GM10266 (cell line): ENCODE measurements around the gene LMX1A.

Experiments used
- DNase-seq: peaks from one replicate; pipeline ENCODE4 v3.0.0; 2012; ENCODE audit errors: extremely low spot score
- CTCF ChIP-seq: IDR thresholded peaks from 2 replicates; pipeline ENCODE4 v1.5.1; 2012; ENCODE audit warnings: mild to moderate bottlenecking, low read depth; ENCODE audit not compliant: control insufficient read depth, insufficient read depth; ENCODE audit errors: missing control alignments

The LMX1A gene

GRCh38 chr1:165355977-165356811 lies at the start of gene LMX1A:
Gene LMX1A, minus strand, starts transcription at chr1:165356715. Its CDS starts 1,156 bp downstream, at chr1:165355559.
- no peak for TF ChIP-seq CTCF
- DNase-seq: no peak

- TF ChIP-seq CTCF: peak; percentile 60
- peak; percentile 29 for DNase-seq
These were observed 47.4 kb upstream of the LMX1A start for GRCh38 chr1:165403835-165404482.

GRCh38 chr1:165402517-165403111 lies 46.1 kb upstream of the LMX1A start:
- no peak for TF ChIP-seq CTCF
- DNase-seq: no peak

- DNase-seq: no peak
- TF ChIP-seq CTCF: no peak
These were observed 41.4 kb upstream of the LMX1A start for GRCh38 chr1:165397944-165398343.

GRCh38 chr1:165395901-165396300 lies 39.4 kb upstream of the LMX1A start:
- no peak for DNase-seq
- TF ChIP-seq CTCF: no peak

GRCh38 chr1:165395478-165395877 lies 39.0 kb upstream of the LMX1A start:
- no peak for TF ChIP-seq CTCF
- DNase-seq: no peak
